ENCODE results near the gene JOSD2.

The JOSD2 gene

GRCh38 chr19:50501568-50502475 is 9.2 kb downstream of the JOSD2 start:
- Histone ChIP-seq H3K4me3 (replicated peaks; ENCODE audit: insufficient read depth, low read length) (no peak overlapping the region), H3K27me3 (ENCODE audit: insufficient read depth, poor library complexity, severe bottlenecking) (no peaks in the 10 kb centered on the region), H3K27ac (replicated peaks) (no peak overlapping the region)
- TF ChIP-seq POLR2AphosphoS5 (IDR thresholded peaks at IDR 0.05; ENCODE audit: low read depth) (no peak), GABPA (IDR thresholded peaks at IDR 0.05; ENCODE audit: low read depth) (no peak), REST (IDR thresholded peaks at IDR 0.05; ENCODE audit: insufficient replicate concordance, low read depth) (no peak), CTCF (IDR thresholded peaks at IDR 0.05; ENCODE audit: insufficient read depth, low read length) (no peak), SPI1 (IDR thresholded peaks at IDR 0.05; ENCODE audit: borderline replicate concordance, low read depth) (no peak)
- DNase-seq (ENCODE audit: low read depth in 1 of 2, low spot score in 1 of 2) = no peak

GRCh38 chr19:50501186-50501567 is 9.8 kb downstream of the JOSD2 start:
- no peaks in the 10 kb centered on the region for H3K27me3 ChIP-seq (ENCODE audit: insufficient read depth, poor library complexity, severe bottlenecking)
- no peak overlapping the region for H3K4me3 ChIP-seq (replicated peaks; ENCODE audit: insufficient read depth, low read length)
- H3K27ac ChIP-seq (replicated peaks) = no peak overlapping the region
- TF ChIP-seq POLR2AphosphoS5 (IDR thresholded peaks at IDR 0.05; ENCODE audit: low read depth) (no peak), CTCF (IDR thresholded peaks at IDR 0.05; ENCODE audit: insufficient read depth, low read length) (no peak), REST (IDR thresholded peaks at IDR 0.05; ENCODE audit: insufficient replicate concordance, low read depth) (no peak), GABPA (IDR thresholded peaks at IDR 0.05; ENCODE audit: low read depth) (no peak), SPI1 (IDR thresholded peaks at IDR 0.05; ENCODE audit: borderline replicate concordance, low read depth) (no peak)
- no peak for DNase-seq (ENCODE audit: low read depth in 1 of 2, low spot score in 1 of 2)

GRCh38 chr19:50500753-50501151 is 10.2 kb downstream of the JOSD2 start:
- Histone ChIP-seq H3K4me3 (replicated peaks; ENCODE audit: insufficient read depth, low read length) (no peak overlapping the region), H3K27ac (replicated peaks) (no peak overlapping the region), H3K27me3 (ENCODE audit: insufficient read depth, poor library complexity, severe bottlenecking) (no peaks in the 10 kb centered on the region)
- TF ChIP-seq GABPA (IDR thresholded peaks at IDR 0.05; ENCODE audit: low read depth) (no peak), REST (IDR thresholded peaks at IDR 0.05; ENCODE audit: insufficient replicate concordance, low read depth) (no peak), POLR2AphosphoS5 (IDR thresholded peaks at IDR 0.05; ENCODE audit: low read depth) (no peak), SPI1 (IDR thresholded peaks at IDR 0.05; ENCODE audit: borderline replicate concordance, low read depth) (no peak), CTCF (IDR thresholded peaks at IDR 0.05; ENCODE audit: insufficient read depth, low read length) (no peak)
- DNase-seq (ENCODE audit: low read depth in 1 of 2, low spot score in 1 of 2) = no peak

Data from HL-60 (cell line).